A549 (cell line): ENCODE data around the gene VHLL. TPM values are rescaled to one million over a fixed set of nuclear protein-coding genes. Genes with fewer than 3 reads are reported as not detected.

Experiments used
- ATAC-seq, 2 experiments: fragments of 200-7000 bp in 1 of 2; fragments of >200 bp in 1 of 2; cut with Nextera tagmentation in 1 of 2; cut with Tn5 transposase in 1 of 2; 3 replicates each; pipeline versions ENCODE4 v1.8.0 to v1.9.1; 2018 to 2020; ENCODE audit warnings: mild to moderate bottlenecking in 1 of 2, moderate library complexity in 1 of 2
- CTCF ChIA-PET: fragments of 300-600 bp; sonication (Branson Sonifier 250); formaldehyde crosslinking; extraction: SDS; loops from one replicate; lab custom pipeline; 2021; ENCODE audit warnings: antibody characterized with exemption, inconsistent platforms; lab: Yijun Ruan, JAX
- POLR2A ChIA-PET: fragments of 350-600 bp; formaldehyde crosslinking; extraction: SDS; loops from one replicate; lab custom pipeline; 2021; ENCODE audit warnings: antibody characterized with exemption, inconsistent platforms; lab: Yijun Ruan, JAX
- DNase-seq, 2 experiments: peaks; one replicate each; pipeline versions ENCODE4 v3.0.0 to v3.0.0-alpha.2; 2011 to 2016; ENCODE audit warnings: low read depth in 1 of 2, low spot score in 1 of 2
- FAIRE-seq: peaks from 2 replicates; lab custom pipeline; 2011; peaks lifted over from hg19 to GRCh38; lab: Jason Lieb, UNC
- H3K27ac ChIP-seq, 2 experiments: fragments of >200 bp; sonication (Bioruptor Twin); formaldehyde crosslinking; 3 replicates each; pipeline ENCODE4 v1.5.1; 2016 to 2017
- H3K4me1 ChIP-seq: fragments of >200 bp; sonication (Bioruptor Twin); formaldehyde crosslinking; 3 replicates; pipeline ENCODE4 v1.6.1; 2016
- H3K4me2 ChIP-seq: fragments of >200 bp; sonication (Bioruptor Twin); formaldehyde crosslinking; 3 replicates; pipeline ENCODE4 v1.6.1; 2016
- H3K4me3 ChIP-seq: fragments of >200 bp; sonication (Bioruptor Twin); formaldehyde crosslinking; 3 replicates; pipeline ENCODE4 v1.5.1; 2016
- H3K9me3 ChIP-seq: fragments of >200 bp; sonication (Bioruptor Twin); formaldehyde crosslinking; 3 replicates; pipeline ENCODE4 v1.6.1; 2016
- ATOH8 ChIP-seq: fragments of 250-450 bp; sonication (Bioruptor Pico); IDR thresholded peaks from 2 replicates; pipeline ENCODE4 v1.5.0; 2020; ENCODE audit warnings: low read depth, mild to moderate bottlenecking, moderate library complexity
- CBX2 ChIP-seq: fragments of 200-600 bp; sonication (generic); IDR thresholded peaks from 2 replicates; pipeline ENCODE4 v1.6.1; 2016; ENCODE audit warnings: low read depth, mild to moderate bottlenecking, borderline replicate concordance
- CHD2 ChIP-seq: fragments of 150-350 bp; IDR thresholded peaks from 2 replicates; pipeline ENCODE4 v1.6.1; 2014; ENCODE audit warnings: low read length; ENCODE audit not compliant: partially characterized antibody
- CTCF ChIP-seq: fragments of >200 bp; sonication (Bioruptor Twin); formaldehyde crosslinking; IDR thresholded peaks from 3 replicates; pipeline ENCODE4 v1.5.1; 2016
- FOSL2 ChIP-seq, 2 experiments: fragments of 450-650 bp in 1 of 2; fragments of >200 bp in 1 of 2; sonication (Bioruptor Twin) in 1 of 2; formaldehyde crosslinking; IDR thresholded peaks; 2 replicates each; pipeline versions ENCODE4 v1.5.0 to v1.6.1; 2016 to 2020; ENCODE audit warnings: mild to moderate bottlenecking in 1 of 2, moderate library complexity in 1 of 2
- FOXS1 ChIP-seq: fragments of 250-450 bp; sonication (Bioruptor Pico); IDR thresholded peaks from 2 replicates; pipeline ENCODE4 v1.5.0; 2020; ENCODE audit warnings: mild to moderate bottlenecking, moderate library complexity
- HDAC2 ChIP-seq: fragments of 200-600 bp; sonication (generic); IDR thresholded peaks from 2 replicates; pipeline ENCODE4 v1.6.1; 2016
- HES2 ChIP-seq: fragments of >200 bp; sonication (Bioruptor Twin); formaldehyde crosslinking; IDR thresholded peaks from 2 replicates; pipeline ENCODE4 v1.6.1; 2016
- HEYL ChIP-seq: fragments of 250-450 bp; sonication (Bioruptor Pico); IDR thresholded peaks from 2 replicates; pipeline ENCODE4 v1.8.0; 2021; ENCODE audit warnings: mild to moderate bottlenecking, moderate library complexity
- HMGXB4 ChIP-seq: fragments of 250-450 bp; sonication (Bioruptor Pico); IDR thresholded peaks from 2 replicates; pipeline ENCODE4 v1.5.0; 2021; ENCODE audit warnings: mild to moderate bottlenecking, moderate library complexity, borderline replicate concordance
- HOXB5 ChIP-seq: fragments of 250-450 bp; sonication (Bioruptor Pico); IDR thresholded peaks from 2 replicates; pipeline ENCODE4 v1.5.0; 2020; ENCODE audit warnings: mild to moderate bottlenecking, moderate library complexity
- JUNB ChIP-seq: fragments of >200 bp; sonication (Bioruptor Twin); formaldehyde crosslinking; IDR thresholded peaks from 2 replicates; pipeline ENCODE4 v1.6.1; 2016
- KDM5A ChIP-seq: fragments of 200-600 bp; sonication (generic); IDR thresholded peaks from 2 replicates; pipeline ENCODE4 v1.6.1; 2016; ENCODE audit warnings: antibody characterized with exemption, mild to moderate bottlenecking
- MAX ChIP-seq: IDR thresholded peaks from 2 replicates; pipeline ENCODE4 v1.6.1; 2012
- MAZ ChIP-seq: fragments of 150-350 bp; IDR thresholded peaks from 2 replicates; pipeline ENCODE4 v1.6.1; 2014; ENCODE audit warnings: antibody characterized with exemption, low read depth, low read length, borderline replicate concordance
- POLR2AphosphoS2 ChIP-seq: conservative IDR thresholded peaks from 2 replicates; pipeline ENCODE4 v1.6.1; 2012; ENCODE audit warnings: low read length, improper control_type of control experiment, inconsistent platforms
- REST ChIP-seq: fragments of 200-600 bp; sonication (generic); IDR thresholded peaks from 2 replicates; pipeline ENCODE4 v1.6.1; 2016; ENCODE audit warnings: antibody characterized with exemption, mild to moderate bottlenecking, moderate library complexity
- ZNF302 ChIP-seq: fragments of 250-450 bp; sonication (Bioruptor Pico); IDR thresholded peaks from 2 replicates; pipeline ENCODE4 v1.9.0; 2021; ENCODE audit warnings: inconsistent platforms, mild to moderate bottlenecking, moderate library complexity
- WGBS: methylation state at CpG from one replicate; pipeline ENCODE4 v1.1.6; 2017; ENCODE audit errors: missing lambda C conversion rate; 5-methylcytosine and 5-hydroxymethylcytosine counted together
- polyA plus RNA-seq, 4 experiments: library from polyadenylated mRNA; depleted of rRNA in 3 of 4; stranded (reverse); fragments of >200 nt; fragmentation: RNase III in 1 of 4; extraction: RNeasy Plus Mini Kit Qiagen cat#74134 plus additional on column Dnase treatment in 1 of 4; gene quantifications; 2 replicates in 3 of 4; 3 replicates in 1 of 4; pipeline ENCODE4 v1.2.3, GENCODE V29; 2011 to 2017

Gene VHLL
- polyA plus RNA-seq, 2 of the 4 experiments (the other 2 are of a cell fraction): not detected

GRCh38 chr1:156308078-156308477 lies 9.0 kb upstream of the VHLL start:
- CTCF ChIA-PET: interaction anchor here (1.5 to 5.6 kb wide), 3 partner anchors 9 to 27 kb away, joined by 5 to 34 read pairs (median 8); partner anchors contain the start of gene VHLL
- POLR2A ChIA-PET: no interaction called here
- DNase-seq (no peak), FAIRE-seq (no peak), ATAC-seq (peak in 1 of 2 experiments; percentile 20; a peak in 1 of 6 replicates)
- Histone ChIP-seq H3K4me3 (no peak overlapping the region), H3K27ac (no peak overlapping the region), H3K9me3 (no peaks in the 10 kb centered on the region), H3K4me1 (peaks cover 16% of the 10 kb centered on the region), H3K4me2 (no peak overlapping the region)
- TF ChIP-seq HDAC2 (no peak), FOSL2 (IDR thresholded peaks at IDR 0.05) (no peak), FOSL2 (CRISPR knock-in tag; IDR thresholded peaks at IDR 0.05) (peak; percentile 50; the same call in 1 of the 2 replicates)

- H3K27ac ChIP-seq: no peak overlapping the region
- no peaks in the 10 kb centered on the region for H3K9me3 ChIP-seq
- no peak overlapping the region for H3K4me2 ChIP-seq
- ATAC-seq (no peak), FAIRE-seq (no peak)
- POLR2A ChIA-PET: interaction anchor here (0.5 kb wide), 1 partner anchor 15 kb away, joined by 3 read pairs; no protein-coding TSS in a partner anchor
- H3K4me1 ChIP-seq: no peaks in the 10 kb centered on the region; the same call in 2 of the 3 replicates
- TF ChIP-seq FOXS1 (CRISPR knock-in tag): no peak
- no peak for TF ChIP-seq HEYL (CRISPR knock-in tag)
- no peak for TF ChIP-seq JUNB
- no peak for TF ChIP-seq HOXB5 (CRISPR knock-in tag)
- no peak for TF ChIP-seq POLR2AphosphoS2
- no peak for TF ChIP-seq CHD2
- TF ChIP-seq HES2: no peak
- no peak for TF ChIP-seq ZNF302 (CRISPR knock-in tag)
- no peak for TF ChIP-seq ATOH8 (CRISPR knock-in tag)
- TF ChIP-seq FOSL2 (IDR thresholded peaks at IDR 0.05): no peak
- TF ChIP-seq FOSL2 (CRISPR knock-in tag; IDR thresholded peaks at IDR 0.05): no peak
- no peak for TF ChIP-seq KDM5A
- TF ChIP-seq CBX2: no peak
- no peak for TF ChIP-seq CTCF
- no peak for TF ChIP-seq HMGXB4 (CRISPR knock-in tag)
- no peak for TF ChIP-seq REST
- TF ChIP-seq MAX: no peak
- TF ChIP-seq MAZ: no peak
- TF ChIP-seq, all 56 proteins: peak for 0
- no peak for DNase-seq
- CTCF ChIA-PET: interaction anchor here (0.8 kb wide), 1 partner anchor 15 kb away, joined by 3 read pairs; no protein-coding TSS in a partner anchor
- no peak overlapping the region for H3K4me3 ChIP-seq
- 94% methylated on average over 2 of the region's 2 CpGs for WGBS
Observed at GRCh38 chr1:156305215-156305614, 6.1 kb upstream of the VHLL start.
